Liver (tissue), 3 donors: ENCODE results near the gene MAPKAPK3.

Experiments
- RAD21 ChIP-seq, 2 donors: IDR thresholded peaks; 2 replicates each; pipeline ENCODE4 v1.6.1; 2016; ENCODE audit warnings: antibody characterized with exemption in 2 of 2, mild to moderate bottlenecking in 2 of 2
- SP1 ChIP-seq: IDR thresholded peaks from 2 replicates; pipeline ENCODE4 v1.6.1; 2018; ENCODE audit warnings: antibody characterized with exemption, mild to moderate bottlenecking
- TF ChIP-seq, protein P1 (sequence below): fragments of 150-350 bp; IDR thresholded peaks from 2 replicates; pipeline ENCODE4 v1.5.1; 2017; ENCODE audit warnings: improper control_type of control experiment, low read depth, low read length; ENCODE audit not compliant: missing input control
- TF ChIP-seq, protein P2 (sequence below): IDR thresholded peaks from 2 replicates; pipeline ENCODE4 v1.6.1; 2016; ENCODE audit warnings: antibody characterized with exemption
- donor health status: healthy.
- donor health status: healthy.

DNA sequence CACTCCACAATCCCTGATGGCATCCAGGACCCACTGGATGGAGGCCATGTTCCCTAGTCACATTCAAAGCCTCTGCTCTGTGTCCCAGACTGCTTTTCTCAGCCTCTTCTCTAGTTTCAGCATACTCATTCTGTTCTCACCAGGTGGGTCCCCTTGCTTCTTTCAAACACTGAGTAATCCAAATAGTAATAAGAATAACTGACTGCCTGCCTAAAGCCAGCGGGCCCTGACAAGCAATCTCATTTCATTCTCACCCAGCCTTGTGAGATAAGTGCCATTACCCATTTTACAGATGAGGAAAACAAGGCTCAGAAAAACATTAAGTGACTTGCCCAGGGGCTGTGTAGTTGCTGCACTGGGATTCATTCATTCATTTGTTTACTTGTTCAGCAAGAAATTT, 25.4 kb downstream of the MAPKAPK3 start:
- TF ChIP-seq, protein P1, sequence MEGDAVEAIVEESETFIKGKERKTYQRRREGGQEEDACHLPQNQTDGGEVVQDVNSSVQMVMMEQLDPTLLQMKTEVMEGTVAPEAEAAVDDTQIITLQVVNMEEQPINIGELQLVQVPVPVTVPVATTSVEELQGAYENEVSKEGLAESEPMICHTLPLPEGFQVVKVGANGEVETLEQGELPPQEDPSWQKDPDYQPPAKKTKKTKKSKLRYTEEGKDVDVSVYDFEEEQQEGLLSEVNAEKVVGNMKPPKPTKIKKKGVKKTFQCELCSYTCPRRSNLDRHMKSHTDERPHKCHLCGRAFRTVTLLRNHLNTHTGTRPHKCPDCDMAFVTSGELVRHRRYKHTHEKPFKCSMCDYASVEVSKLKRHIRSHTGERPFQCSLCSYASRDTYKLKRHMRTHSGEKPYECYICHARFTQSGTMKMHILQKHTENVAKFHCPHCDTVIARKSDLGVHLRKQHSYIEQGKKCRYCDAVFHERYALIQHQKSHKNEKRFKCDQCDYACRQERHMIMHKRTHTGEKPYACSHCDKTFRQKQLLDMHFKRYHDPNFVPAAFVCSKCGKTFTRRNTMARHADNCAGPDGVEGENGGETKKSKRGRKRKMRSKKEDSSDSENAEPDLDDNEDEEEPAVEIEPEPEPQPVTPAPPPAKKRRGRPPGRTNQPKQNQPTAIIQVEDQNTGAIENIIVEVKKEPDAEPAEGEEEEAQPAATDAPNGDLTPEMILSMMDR = no peak
- TF ChIP-seq RAD21 (IDR thresholded peaks at IDR 0.05) (no peak), SP1 (no peak)
- TF ChIP-seq, protein P2, sequence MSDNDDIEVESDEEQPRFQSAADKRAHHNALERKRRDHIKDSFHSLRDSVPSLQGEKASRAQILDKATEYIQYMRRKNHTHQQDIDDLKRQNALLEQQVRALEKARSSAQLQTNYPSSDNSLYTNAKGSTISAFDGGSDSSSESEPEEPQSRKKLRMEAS = no peak
